Activated naive CD8-positive, alpha-beta T cell treated with anti-CD3 and anti-CD28 coated beads, Interleukin-2, amount 50 U/mL, for 16 hours (primary cell): Measurements from ENCODE around the gene YWHAG.
"Not testable (repeated sequence)": the region's sequence is repeated elsewhere in the genome, so short reads cannot be mapped to it uniquely, and the experiment has no call there.

Source experiments
- DNase-seq: peaks from one replicate; pipeline ENCODE4 v3.0.0-alpha.2; 2020; ENCODE audit warnings: low read depth, low spot score

YWHAG gene

DNA sequence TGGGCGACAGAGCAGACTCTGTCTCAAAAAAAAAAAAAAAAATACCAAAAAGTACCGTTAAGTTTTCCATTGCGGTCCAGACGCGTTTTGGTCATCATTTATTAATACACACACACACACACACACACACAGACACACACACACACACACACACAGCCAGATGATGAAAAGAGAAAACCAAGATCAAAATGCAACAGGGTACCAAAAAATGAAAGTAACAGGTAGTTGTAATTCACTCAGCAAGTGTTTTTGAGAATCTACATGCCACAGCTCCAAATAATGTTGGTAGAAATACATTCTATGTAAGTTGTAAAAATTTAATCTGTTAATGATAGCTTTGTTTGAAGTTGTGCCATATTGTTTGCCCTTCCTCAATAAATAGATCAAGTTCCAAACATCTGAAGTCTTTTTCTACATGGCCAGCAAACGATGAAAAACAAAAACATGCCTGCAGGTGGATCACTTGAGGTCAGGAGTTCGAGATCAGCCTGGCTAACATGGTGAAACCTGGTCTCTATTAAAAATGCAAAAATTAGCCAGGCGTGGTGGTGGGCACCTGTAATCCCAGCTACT, 9.4 kb downstream of the YWHAG start:
- DNase-seq: no peak

DNA sequence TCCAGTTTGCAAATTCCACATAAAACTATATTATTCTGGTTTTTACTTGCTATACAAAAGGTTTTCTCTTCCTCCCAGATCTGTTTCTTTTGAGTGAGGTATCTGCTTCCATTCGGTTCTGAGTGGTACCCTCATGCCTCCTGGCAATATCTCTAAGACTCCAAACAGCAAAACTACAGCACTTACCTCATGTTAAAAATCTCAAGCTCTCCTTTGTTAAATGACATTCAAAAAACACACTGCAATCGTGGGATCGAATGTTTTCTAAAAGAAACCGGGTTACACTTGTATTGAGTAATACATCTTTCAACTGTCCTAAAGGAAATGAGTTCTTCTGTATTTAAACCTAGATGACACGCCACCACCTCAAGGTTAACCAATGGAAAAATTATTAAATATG, 11.1 kb downstream of the YWHAG start:
- DNase-seq: no peak

DNA sequence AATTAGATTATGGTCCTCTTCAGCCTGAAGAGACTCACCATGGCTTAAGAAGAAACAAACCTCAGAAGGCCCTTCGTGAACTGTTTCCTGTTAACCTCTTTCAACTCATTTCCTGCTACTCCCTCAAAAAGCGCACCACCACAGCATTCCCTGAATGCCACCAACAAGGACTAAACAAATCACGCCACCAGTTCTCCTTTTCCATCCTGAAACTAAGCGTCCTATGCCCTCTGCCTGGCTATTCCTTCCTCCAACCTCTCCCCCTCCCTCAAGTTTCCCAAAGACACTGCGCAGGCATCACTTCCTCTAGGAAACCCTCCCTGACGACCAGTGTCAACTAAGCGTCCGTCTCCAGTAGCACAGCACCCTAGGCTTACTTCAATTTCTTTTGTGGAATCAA, 12.0 kb downstream of the YWHAG start:
- no peak for DNase-seq

DNA sequence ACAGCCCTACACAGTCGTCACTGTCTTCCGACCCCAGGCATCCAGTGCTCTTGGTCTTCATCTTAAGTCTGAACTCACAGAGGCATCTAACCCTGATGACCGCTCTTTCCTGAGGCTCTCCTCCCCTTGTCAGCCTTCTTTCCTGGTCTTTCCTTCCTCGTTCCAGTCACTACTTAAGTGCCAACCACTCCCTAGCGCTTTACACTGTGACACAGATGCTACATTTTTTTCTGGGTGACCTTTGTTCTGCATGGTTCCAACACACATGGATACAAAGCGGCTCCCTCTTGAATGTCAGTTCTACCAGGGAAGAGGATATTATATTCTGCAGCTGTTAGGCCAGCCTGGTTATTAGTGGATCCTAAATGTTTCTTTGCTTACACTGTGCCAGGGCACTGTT, 12.7 kb downstream of the YWHAG start:
- DNase-seq: no peak

DNA sequence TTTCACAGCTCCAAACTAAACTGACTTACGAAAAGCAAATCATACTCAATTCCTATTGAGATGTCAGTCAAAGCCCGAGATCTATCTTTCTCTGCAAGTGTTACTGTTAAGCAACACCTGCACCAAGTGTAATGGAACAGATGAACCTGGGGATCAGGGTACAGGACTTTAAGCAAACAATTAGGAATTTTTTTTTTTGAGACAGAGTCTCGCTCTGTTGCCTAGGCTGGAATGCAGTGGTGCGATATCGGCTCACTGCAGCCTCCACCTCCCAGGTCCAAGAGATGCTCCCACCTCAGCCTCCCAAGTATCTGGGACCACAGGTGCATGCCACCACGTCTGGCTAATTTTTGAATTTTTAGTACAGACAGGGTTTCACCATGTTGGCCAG, 14.9 kb downstream of the YWHAG start:
- no peak for DNase-seq

DNA sequence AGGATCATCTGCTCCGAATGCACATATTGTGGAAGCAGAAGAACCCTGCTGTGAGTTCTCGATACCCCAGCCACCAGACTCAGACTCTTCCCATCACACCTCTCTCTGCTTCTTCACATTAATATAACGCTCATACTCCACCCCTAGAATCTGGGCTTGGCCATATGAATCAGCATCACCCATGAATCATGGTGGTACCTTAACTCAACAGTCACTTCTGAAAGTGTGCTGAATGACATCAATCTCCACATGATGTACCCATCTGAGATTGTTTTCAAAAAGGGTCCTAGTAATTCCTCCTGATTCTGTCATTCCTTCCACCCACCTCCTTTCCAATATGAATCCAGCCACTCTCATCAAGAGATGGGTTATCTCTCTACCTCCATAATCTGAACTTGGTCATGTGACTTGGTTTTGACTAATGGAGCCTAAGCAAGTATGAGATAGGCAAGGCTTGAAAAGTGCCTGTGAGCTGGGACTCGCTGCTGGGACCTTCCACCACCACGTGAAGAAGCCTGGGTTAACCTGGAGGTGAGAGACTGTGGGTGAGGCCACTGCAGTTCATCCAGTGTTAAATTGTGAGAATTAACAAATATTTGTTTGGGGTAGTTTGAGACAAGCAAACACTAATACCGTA, 15.4 kb downstream of the YWHAG start:
- DNase-seq: no peak

DNA sequence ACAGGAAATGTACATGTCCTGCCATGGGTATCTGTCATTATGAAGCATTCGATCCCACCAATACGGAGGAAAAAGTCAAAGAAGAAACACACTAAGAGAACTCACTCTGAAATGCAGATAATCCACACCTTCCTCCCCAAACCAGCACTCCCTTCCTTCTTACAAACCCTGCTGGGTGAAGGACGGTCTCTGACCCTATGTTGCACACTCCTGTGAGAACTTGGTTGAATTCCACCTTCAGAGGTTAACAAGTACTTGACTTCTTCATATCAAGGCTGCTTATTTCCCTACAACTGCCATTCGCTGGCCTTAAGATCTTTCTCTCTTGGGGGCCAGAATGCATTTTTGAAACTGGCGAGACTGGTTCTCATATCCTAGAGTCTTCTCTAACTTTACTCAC, 16.6 kb downstream of the YWHAG start:
- no peak for DNase-seq

DNA sequence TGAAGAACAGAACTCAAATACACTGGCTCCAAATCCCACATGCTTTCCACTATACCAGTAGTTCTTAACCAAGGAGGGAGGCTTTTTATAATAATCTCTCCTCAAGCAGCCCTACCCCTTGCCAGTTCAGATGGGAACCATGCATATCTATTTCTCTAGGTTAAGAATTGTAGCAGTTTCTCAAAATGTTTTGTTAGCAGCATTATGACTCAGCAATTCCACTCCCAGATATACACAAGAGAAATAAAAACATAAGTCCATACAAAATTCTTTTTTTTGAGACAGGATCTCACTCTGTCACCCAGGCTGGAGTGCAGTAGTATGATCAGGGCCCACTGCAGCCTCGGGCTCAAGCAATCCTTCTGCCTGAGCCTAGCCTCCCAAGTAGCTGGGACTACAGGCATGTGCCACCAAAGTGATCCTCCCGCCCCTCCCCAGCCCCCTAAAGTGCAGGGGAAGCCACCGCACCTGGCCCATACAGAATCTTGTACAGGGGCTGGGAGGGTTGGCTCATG, 18.1 kb downstream of the YWHAG start:
- DNase-seq: no peak

DNA sequence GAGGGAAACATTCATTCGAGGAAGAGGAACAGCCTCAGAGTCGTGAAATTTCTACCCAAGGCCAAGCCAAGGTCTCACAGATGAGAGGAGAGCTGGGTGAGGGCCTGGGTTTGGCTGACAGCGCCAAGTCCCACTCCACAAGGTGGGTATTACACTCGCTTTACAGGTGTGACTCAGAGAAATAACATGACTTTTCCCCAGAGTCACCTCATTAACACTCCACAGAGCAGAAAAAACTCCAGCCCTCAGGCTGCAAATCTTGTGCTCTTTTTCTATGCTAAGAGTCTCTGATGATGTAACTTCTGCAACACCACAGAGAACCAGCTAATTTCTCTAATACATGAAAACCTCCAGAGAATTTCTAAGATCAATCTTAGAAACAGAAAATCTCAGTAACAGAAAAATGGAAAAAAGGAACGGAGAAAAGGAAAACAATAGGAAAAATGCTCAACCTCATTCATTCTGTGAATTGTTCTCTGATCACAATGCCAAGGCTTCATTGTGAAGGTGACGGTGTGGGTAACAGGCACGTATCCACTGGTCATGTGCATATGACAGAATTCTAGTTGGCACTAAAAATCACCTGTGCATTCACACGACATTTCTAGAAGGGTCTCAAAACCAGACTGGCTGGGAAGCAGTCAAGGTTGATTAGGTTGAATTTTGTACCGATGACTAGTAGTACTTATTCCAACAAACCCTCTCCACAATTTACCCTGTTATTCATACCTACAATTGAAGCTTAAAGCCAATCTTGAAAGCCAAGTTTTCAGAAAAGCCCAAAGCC, 20.3 kb downstream of the YWHAG start:
- no peak for DNase-seq

DNA sequence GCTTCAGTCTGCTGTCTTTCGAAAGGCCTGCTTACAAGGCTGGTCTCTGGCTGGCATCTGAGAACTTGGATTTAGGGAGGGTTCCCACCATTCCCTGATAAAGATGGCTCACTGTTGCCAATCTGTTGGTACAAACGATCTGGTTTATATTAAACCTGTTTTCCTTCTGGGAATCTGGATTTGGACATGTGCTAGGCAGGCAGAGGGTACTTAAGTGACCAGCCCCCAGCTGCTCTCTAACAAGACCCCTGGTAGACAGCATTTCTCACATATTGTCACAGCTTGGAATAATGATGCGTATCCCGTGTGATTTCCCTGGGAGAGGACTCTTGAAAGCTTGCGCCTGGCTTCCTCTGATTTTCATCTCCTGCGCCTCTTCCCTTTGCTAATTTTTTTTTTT, 21.6 kb downstream of the YWHAG start:
- no peak for DNase-seq

DNA sequence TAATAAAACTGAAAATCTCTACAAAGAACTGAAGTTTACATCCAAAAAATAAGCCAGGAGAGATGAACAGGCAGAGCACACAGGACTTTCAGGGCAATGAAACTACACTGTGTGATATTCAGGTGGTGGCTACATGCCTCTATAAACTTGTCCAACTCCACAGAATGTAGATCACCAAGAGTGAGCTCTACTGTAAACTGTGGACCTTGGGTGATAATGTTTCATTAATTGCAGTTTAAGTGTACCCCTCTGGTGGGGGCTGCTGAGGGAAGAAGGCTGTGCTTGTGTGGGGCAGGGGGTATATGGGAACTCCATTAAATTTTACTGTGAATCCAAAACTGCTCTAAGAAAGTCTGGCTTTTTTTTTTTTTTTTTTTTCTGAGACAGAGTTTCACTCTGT, 22.7 kb downstream of the YWHAG start:
- DNase-seq: no peak

DNA sequence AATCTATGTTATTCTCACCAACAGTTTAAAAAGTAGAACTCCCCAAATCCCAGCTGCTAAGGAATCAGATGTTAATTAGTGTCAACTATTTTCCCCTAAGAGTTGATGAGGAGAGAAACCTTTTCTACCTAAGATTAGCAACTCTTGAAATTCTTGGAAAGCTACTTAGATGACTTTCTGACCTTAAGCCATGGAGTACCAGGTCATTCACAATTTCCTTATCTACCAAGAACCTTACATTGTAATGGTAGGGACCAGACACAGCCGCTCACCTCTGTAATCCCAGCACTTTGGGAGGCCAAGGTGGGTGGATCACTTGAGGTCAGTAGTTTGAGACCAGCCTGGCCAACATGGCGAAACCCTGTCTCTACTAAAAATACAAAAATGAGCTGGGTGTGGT, 23.4 kb downstream of the YWHAG start:
- DNase-seq: not testable (repeated sequence)

DNA sequence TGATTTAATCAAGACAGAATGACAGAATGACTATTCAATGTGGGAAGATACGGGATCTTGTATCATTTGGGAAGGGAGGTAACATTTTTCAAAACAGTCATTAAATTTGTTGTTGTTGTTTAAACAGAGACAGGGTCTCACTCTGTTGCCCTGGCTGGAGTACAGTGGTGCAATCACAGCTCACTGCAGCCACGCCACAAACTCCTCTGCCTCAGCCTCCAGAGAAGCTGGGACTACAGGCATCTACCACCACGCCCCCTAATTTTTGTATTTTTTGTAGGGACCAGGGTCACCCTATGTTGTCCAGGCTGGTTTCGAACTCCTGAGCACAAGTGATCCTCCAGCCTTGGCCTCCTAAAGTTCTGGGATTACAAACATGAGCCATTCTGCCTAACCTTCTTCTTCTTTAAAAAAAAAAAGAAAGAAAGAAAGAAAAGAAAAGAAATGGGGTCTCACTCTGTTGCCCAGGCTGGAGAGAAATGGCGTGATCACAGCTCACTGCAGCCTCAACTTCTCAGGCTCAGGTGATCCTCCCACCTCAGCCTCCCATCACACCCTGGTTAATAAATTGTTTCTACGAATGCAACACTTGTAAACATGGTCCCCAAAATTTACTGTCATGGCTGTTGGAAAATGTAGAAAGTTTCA, 24.3 kb downstream of the YWHAG start:
- no peak for DNase-seq

DNA sequence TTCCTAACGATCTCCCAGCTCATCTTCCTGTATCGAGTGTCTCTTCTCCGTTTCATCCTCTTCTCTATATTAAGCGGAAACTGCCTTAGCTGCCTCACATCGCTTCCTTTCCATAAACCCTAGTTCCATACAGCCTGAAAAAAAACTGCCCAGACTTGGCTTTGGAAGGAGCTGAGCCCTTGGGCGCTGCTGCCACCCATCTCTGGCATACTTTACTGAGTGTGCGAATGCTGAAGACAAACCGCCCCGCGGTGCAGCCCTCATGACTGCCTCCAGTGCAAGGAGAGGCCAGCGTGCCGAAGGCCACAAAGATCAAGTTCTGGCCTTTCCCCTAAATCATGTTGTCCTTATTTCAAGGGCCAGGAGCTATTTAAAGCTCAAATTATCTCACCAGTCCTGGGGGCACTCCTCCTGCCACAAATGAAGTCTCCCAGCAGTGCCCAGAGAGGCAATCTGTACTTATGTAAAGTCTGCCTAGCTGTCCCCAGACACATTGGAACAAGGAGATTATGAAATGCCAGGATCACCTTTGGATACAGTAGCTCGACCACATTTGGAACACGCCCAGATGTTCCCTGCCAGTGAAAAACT, 25.2 kb downstream of the YWHAG start:
- no peak for DNase-seq

DNA sequence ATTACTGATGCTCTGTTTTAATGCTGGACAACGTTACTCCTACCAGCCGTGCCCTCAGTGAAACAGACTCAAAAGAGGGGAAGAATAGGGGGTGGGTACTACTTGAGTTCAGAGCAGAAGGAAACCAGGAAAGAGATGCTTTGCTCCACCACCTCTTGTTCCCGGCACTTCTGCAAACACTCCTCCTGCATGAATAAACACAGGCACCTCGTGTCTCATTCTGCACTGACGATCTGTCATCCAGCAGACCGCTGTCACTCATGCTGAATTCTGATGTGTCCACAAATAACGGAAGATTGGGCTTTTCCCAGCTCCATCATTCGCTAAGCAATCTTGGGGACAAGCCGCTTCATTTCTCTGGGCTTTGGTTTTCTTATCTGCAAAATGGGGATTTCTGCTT, 26.7 kb downstream of the YWHAG start:
- no peak for DNase-seq

DNA sequence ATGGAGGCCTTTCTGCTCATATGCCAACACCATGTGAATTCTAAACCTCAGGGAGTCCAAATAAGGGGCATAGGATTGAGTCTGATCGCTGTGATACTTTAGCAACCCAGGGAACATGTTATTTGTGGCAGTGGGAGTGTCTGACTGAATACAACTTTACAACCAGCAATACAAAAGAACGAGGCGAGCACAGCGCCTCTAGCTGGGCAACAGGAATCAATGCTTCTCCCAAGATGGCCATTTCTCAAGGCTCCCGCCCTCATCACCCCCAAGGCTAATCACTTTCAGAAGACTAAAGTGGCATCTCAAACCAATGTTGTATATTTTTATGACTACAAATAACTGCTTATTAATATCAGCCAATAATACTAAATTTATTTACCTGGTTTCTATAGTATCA, 28.1 kb downstream of the YWHAG start:
- no peak for DNase-seq

DNA sequence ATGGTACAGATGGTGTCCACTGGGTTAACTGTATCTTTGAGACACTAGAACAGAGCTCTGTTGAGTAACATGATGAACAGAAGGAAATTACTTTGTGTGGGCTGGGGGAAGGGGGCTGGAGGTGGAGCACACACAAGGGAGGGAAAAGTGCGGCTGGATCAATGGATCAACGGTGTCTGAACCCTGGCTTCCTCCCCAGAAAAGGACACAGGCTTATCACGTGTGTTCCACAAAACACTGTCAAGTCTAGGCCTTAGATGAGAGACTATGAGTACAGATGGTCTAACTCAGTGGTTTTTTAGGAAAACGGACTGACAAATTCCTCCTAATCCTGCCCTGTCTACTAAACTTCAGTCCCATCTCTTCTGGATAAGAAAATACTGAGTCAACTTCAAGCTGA, 28.5 kb downstream of the YWHAG start:
- DNase-seq: no peak

DNA sequence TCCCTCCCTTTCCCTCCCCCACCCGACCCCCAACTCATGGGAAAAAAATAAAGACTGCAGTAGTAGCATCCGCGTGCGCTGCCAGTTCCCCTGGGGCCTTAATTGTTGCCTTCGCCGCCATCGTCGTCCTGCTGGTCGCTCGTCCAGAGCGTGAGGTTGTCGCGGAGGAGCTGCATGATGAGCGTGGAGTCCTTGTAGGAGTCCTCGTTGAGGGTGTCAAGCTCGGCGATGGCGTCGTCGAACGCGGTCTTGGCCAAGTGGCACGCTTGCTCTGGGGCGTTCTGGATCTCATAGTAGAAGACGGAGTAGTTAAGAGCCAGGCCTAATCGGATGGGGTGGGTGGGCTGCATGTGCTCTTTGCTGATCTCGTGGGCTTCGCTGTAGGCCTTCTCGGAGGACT, 29.3 kb downstream of the YWHAG start:
- no peak for DNase-seq

DNA sequence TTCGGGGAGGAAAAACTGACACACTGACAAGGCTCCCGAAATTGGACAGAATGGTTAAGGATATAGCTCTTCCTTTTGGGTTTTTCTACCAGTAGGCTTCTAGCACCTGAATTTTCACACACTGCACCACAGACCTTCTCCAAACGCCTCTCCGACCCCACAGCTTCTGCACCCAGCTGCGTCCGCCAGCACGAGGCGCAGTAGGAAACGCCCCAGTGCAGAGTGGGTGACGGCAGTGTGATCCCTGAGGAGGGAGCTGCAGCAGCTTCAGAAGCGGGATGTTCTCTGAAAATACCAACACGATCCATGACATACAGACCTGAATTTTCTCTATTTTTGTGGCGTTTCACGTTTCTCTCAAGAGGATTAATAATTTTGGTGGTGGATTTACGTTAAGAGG, 30.4 kb downstream of the YWHAG start:
- no peak for DNase-seq

DNA sequence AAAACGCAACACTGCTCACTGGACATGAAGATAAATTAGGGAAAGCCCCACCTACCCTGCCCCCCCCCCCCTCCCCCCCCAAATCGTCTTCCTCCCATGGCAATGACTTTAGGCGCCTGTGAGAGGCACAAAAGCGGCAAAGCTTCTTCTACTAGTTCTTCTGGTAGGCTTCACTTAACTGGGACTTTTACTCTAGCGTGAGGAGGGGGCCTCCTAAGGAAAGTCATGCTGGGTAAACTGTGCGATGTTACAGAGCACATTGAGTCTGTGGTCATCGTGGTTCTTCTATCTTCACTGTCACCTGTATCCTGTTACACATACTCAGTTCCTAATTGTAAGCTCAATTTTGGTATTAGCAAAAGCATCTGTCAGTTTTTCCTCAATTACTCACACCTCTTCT, 31.2 kb downstream of the YWHAG start:
- no peak for DNase-seq

DNA sequence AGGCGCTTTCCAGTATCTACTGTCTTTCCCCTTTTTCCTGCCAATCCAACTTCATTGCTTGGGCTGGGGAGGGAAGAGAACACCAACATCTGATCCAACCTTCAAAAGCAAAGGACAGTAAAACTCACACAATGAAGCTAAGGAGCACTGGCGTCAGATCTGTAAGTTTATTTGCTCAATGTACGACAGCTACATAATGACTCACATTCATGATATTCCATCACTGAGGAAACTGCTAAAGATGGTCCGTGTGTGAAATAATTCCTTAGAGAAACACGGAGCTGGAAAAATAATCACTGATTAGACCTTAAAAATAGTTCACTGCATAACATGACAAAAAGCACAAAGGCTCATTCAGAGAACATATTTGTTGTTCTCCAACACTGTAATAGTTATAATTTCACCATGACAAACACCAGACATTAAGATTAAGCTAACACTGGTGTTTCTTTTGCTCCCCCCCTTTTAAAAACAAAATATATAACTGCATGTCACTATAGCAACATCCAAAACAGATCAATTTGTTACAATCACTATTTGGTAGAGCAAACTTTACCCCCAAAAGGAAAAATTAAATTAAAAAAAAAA, 32.1 kb downstream of the YWHAG start:
- DNase-seq: no peak

DNA sequence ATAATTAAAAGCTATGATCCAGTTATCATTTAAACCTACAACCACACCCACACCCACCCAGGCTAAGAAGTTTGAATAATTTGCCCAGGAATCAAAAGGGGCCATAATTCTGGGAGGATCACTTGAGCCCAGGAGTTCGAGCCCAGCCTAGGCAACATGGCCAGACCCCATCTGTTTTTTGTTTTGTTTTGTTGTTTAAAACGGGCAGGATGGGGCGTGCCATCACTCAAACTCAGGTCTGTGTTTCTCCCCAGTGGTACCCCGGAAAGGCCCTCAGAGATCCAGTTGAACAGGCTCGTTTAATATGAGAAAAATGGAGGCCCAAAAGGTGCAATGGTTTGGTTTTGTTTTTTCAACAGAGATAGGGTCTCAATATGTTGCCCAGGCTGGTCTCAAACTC, 33.0 kb downstream of the YWHAG start:
- DNase-seq: no peak
